ENCODE results near the gene SLC12A6.

DNA sequence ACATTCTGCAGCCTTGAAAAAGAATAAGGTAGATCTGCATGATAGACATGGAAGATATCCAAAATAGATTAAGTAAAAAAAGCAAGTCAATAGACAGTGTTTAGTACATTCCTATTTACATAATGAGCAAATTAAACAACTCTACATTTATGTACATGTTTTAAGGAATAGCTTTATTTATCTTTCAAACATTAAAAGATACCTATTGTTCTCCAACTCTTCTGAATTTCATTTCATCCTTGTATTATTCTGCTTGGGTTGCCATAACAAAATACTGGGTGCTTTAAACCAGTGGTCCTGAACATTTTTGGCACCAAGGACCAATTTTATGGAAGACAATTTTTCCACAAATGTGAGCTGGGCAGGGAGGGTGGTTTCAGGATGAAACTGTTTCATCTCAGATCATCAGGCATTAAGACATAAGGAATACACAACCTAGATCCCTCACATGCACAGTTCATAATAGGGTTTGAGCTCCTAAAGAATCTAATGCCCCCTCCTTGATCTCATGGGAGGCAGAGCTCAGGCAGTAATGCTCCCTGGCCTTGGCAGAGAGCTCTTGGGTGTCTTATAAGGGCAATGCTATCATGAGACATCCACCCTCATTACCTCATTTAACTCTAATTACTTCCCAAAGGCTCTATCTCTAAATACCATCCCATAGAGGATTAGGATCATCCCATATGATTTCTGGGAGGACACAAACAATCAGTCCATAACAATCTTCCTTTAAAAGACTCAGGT is 120.9 kb downstream of the SLC12A6 start:
- TF ChIP-seq, protein P1, sequence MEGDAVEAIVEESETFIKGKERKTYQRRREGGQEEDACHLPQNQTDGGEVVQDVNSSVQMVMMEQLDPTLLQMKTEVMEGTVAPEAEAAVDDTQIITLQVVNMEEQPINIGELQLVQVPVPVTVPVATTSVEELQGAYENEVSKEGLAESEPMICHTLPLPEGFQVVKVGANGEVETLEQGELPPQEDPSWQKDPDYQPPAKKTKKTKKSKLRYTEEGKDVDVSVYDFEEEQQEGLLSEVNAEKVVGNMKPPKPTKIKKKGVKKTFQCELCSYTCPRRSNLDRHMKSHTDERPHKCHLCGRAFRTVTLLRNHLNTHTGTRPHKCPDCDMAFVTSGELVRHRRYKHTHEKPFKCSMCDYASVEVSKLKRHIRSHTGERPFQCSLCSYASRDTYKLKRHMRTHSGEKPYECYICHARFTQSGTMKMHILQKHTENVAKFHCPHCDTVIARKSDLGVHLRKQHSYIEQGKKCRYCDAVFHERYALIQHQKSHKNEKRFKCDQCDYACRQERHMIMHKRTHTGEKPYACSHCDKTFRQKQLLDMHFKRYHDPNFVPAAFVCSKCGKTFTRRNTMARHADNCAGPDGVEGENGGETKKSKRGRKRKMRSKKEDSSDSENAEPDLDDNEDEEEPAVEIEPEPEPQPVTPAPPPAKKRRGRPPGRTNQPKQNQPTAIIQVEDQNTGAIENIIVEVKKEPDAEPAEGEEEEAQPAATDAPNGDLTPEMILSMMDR (conservative IDR thresholded peaks at IDR 0.05), result no peak
- TF ChIP-seq ZFX (IDR thresholded peaks at IDR 0.05), result no peak

All from C4-2B (cell line).